Liver (tissue), 9 donors: Measurements from ENCODE around the gene PRKN. TPM values are rescaled to one million over a fixed set of nuclear protein-coding genes. Genes with fewer than 3 reads are reported as not detected.

Source experiments
- DNase-seq: peaks from one replicate; pipeline ENCODE4 v3.0.0-alpha.2; 2017; ENCODE audit warnings: low spot score
- H3K27ac ChIP-seq, 2 donors: one replicate each; pipeline ENCODE4 v1.7.0; 2013; ENCODE audit warnings: inconsistent platforms in 2 of 2, low read length in 2 of 2, control low read depth in 1 of 2, low read depth in 1 of 2, mild to moderate bottlenecking in 1 of 2
- H3K27me3 ChIP-seq, 4 donors: one replicate each; pipeline versions ENCODE4 v1.6.1 to v1.7.0; 2013; ENCODE audit warnings: low read length in 3 of 4, inconsistent platforms in 1 of 4, mild to moderate bottlenecking in 1 of 4, moderate library complexity in 1 of 4; ENCODE audit not compliant: control insufficient read depth in 4 of 4, insufficient read depth in 4 of 4
- H3K36me3 ChIP-seq, 4 donors: one replicate each; pipeline versions ENCODE4 v1.6.1 to v1.7.0; 2013; ENCODE audit warnings: low read length in 3 of 4, mild to moderate bottlenecking in 3 of 4, low read depth in 1 of 4, moderate library complexity in 1 of 4; ENCODE audit not compliant: control insufficient read depth in 4 of 4, insufficient read depth in 3 of 4
- H3K4me1 ChIP-seq, 4 donors: one replicate each; pipeline versions ENCODE4 v1.6.1 to v1.7.0; 2013; ENCODE audit warnings: low read length in 3 of 4, mild to moderate bottlenecking in 3 of 4, moderate library complexity in 1 of 4; ENCODE audit not compliant: control insufficient read depth in 4 of 4, insufficient read depth in 4 of 4
- H3K4me3 ChIP-seq, 3 donors: one replicate each; pipeline versions ENCODE4 v1.6.1 to v1.7.0; 2013; ENCODE audit warnings: low read length in 3 of 3, control low read depth in 1 of 3, low read depth in 1 of 3, mild to moderate bottlenecking in 1 of 3
- H3K9ac ChIP-seq, 2 donors: one replicate each; pipeline ENCODE4 v1.7.0; 2013; ENCODE audit warnings: low read length in 2 of 2, mild to moderate bottlenecking in 2 of 2, moderate library complexity in 2 of 2, control low read depth in 1 of 2, low read depth in 1 of 2
- H3K9me3 ChIP-seq, 4 donors: one replicate each; pipeline versions ENCODE4 v1.6.1 to v1.7.0; 2013; ENCODE audit warnings: low read length in 3 of 4; ENCODE audit not compliant: control insufficient read depth in 4 of 4
- EGR1 ChIP-seq, 2 donors: IDR thresholded peaks; 2 replicates each; pipeline ENCODE4 v1.6.1; 2016 to 2018; ENCODE audit warnings: antibody characterized with exemption in 2 of 2, low read depth in 2 of 2
- FOXA1 ChIP-seq: IDR thresholded peaks from 2 replicates; pipeline ENCODE4 v1.6.1; 2016; ENCODE audit warnings: antibody characterized with exemption
- FOXA2 ChIP-seq: IDR thresholded peaks from 2 replicates; pipeline ENCODE4 v1.6.1; 2016; ENCODE audit warnings: antibody characterized with exemption
- GABPA ChIP-seq, 2 donors: IDR thresholded peaks in 1 of 2; conservative IDR thresholded peaks in 1 of 2; 2 replicates each; pipeline ENCODE4 v1.6.1; 2016; ENCODE audit warnings: antibody characterized with exemption in 2 of 2, mild to moderate bottlenecking in 1 of 2, moderate library complexity in 1 of 2
- HNF4A ChIP-seq, 2 donors: conservative IDR thresholded peaks; 2 replicates each; pipeline ENCODE4 v1.6.1; 2016; ENCODE audit warnings: antibody characterized with exemption in 2 of 2, mild to moderate bottlenecking in 2 of 2
- HNF4G ChIP-seq: IDR thresholded peaks from 2 replicates; pipeline ENCODE4 v1.6.1; 2016; ENCODE audit warnings: antibody characterized with exemption
- JUND ChIP-seq, 2 donors: IDR thresholded peaks; 2 replicates each; pipeline ENCODE4 v1.6.1; 2016; ENCODE audit warnings: antibody characterized with exemption in 2 of 2
- NR2F2 ChIP-seq: IDR thresholded peaks from 2 replicates; pipeline ENCODE4 v1.6.1; 2016; ENCODE audit warnings: antibody characterized with exemption
- RAD21 ChIP-seq, 2 donors: IDR thresholded peaks; 2 replicates each; pipeline ENCODE4 v1.6.1; 2016; ENCODE audit warnings: antibody characterized with exemption in 2 of 2, mild to moderate bottlenecking in 2 of 2
- RXRA ChIP-seq, 2 donors: IDR thresholded peaks; 2 replicates each; pipeline ENCODE4 v1.6.1; 2017 to 2018; ENCODE audit warnings: antibody characterized with exemption in 2 of 2, mild to moderate bottlenecking in 1 of 2
- SP1 ChIP-seq: IDR thresholded peaks from 2 replicates; pipeline ENCODE4 v1.6.1; 2018; ENCODE audit warnings: antibody characterized with exemption, mild to moderate bottlenecking
- YY1 ChIP-seq: IDR thresholded peaks from 2 replicates; pipeline ENCODE4 v1.6.1; 2016; ENCODE audit warnings: antibody characterized with exemption, mild to moderate bottlenecking
- WGBS: extraction: QIAGEN DNeasy Blood & Tissue Kit; methylation state at CpG from one replicate; pipeline ENCODE4 v1.1.7; 2013; 5-methylcytosine and 5-hydroxymethylcytosine counted together
- polyA plus RNA-seq, 2 donors: library from polyadenylated mRNA; stranded (reverse) in 1 of 2; unstranded in 1 of 2; fragments of 200-250 nt in 1 of 2; fragments of >200 nt in 1 of 2; fragmentation: Nextera tagmentation in 1 of 2; extraction: Ambion mirVana in 1 of 2; gene quantifications; one replicate each; pipeline versions ENCODE4 v1.2.1 to v1.2.3, GENCODE V29; 2013 to 2015
- total RNA-seq, 2 donors: library from RNA; depleted of rRNA; stranded (reverse); fragments of >200 nt; gene quantifications; one replicate each; pipeline ENCODE4 v1.2.3, GENCODE V29; 2014
- TF ChIP-seq, protein P1 (sequence below): IDR thresholded peaks from 2 replicates; pipeline ENCODE4 v1.6.1; 2016; ENCODE audit warnings: antibody characterized with exemption
- TF ChIP-seq, protein P2 (sequence below): fragments of 150-350 bp; IDR thresholded peaks from 2 replicates; pipeline ENCODE4 v1.5.1; 2017; ENCODE audit warnings: improper control_type of control experiment, low read depth, low read length; ENCODE audit not compliant: missing input control
- TF ChIP-seq, protein P3 (sequence below): IDR thresholded peaks from 2 replicates; pipeline ENCODE4 v1.6.1; 2016; ENCODE audit warnings: antibody characterized with exemption
- TF ChIP-seq, protein P4 (sequence below): IDR thresholded peaks from 2 replicates; pipeline ENCODE4 v1.6.1; 2016; ENCODE audit warnings: antibody characterized with exemption, mild to moderate bottlenecking
- donor health status: healthy.
- donor health status: healthy.
- donor health status: healthy.
- donor health status: healthy.
- donor health status: healthy.

Gene PRKN
- total and polyA plus RNA-seq, 4 donors, result 0.47 to 4.1 (median 3.2) TPM

DNA sequence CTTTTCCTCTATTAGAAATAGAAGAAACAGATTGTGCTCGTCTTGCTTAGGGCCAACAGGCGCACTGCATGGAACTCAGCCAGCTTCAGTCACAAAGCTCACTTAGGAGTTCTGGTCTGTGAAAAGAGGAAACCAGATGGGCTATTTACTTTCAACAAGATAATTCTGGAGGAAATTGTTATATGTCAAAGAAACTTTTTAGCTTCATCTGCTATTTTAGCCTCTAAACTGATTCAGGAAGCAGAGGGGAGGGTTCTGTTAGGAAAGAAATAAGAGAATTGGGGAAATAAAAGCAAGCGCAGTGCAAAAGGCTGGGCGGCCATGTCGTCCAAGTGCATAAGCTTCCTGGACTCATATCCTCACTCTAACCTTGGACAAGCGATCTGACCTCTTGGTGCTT lies 21.3 kb downstream of the PRKN start:
- H3K4me3 ChIP-seq, result no peak overlapping the region
- WGBS, result 57% methylated on average over 6 of the region's 6 CpGs
- no peak for DNase-seq

DNA sequence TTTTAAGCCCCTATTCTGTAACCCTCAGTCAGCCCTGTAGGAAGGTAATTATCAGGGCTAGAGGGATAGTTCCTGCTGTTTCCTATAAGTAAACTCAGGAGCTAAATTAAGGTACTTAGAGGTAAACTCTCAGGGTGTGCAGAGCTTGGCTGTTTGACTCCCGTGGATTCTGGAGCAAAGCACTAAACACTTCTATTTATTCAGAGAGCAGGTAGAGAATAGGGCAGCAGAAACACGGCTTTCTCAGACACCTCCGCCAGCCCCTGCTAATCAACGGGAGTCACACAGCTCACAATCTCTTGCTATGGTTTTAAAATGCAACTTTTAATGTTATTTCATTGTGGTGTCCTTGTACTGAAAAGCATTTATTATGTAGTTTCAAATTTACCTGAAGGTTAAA lies 21.8 kb downstream of the PRKN start:
- WGBS, result 81% methylated on average over 4 of the region's 4 CpGs
- H3K36me3 ChIP-seq, result no peaks in the 10 kb centered on the region
- H3K27me3 ChIP-seq, result no peaks in the 10 kb centered on the region
- H3K4me3 ChIP-seq, result no peak overlapping the region
- H3K27ac ChIP-seq, result no peak overlapping the region
- no peaks in the 10 kb centered on the region for H3K9me3 ChIP-seq
- H3K9ac ChIP-seq, result no peak overlapping the region
- H3K4me1 ChIP-seq, result no peaks in the 10 kb centered on the region
- TF ChIP-seq, protein P1, sequence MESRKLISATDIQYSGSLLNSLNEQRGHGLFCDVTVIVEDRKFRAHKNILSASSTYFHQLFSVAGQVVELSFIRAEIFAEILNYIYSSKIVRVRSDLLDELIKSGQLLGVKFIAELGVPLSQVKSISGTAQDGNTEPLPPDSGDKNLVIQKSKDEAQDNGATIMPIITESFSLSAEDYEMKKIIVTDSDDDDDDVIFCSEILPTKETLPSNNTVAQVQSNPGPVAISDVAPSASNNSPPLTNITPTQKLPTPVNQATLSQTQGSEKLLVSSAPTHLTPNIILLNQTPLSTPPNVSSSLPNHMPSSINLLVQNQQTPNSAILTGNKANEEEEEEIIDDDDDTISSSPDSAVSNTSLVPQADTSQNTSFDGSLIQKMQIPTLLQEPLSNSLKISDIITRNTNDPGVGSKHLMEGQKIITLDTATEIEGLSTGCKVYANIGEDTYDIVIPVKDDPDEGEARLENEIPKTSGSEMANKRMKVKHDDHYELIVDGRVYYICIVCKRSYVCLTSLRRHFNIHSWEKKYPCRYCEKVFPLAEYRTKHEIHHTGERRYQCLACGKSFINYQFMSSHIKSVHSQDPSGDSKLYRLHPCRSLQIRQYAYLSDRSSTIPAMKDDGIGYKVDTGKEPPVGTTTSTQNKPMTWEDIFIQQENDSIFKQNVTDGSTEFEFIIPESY, result no peak
- TF ChIP-seq SP1 (no peak), EGR1 (IDR thresholded peaks at IDR 0.05; ENCODE audit: low read depth in 2 of 2) (no peak), HNF4A (conservative IDR thresholded peaks at IDR 0.05) (no peak)
- TF ChIP-seq, protein P2, sequence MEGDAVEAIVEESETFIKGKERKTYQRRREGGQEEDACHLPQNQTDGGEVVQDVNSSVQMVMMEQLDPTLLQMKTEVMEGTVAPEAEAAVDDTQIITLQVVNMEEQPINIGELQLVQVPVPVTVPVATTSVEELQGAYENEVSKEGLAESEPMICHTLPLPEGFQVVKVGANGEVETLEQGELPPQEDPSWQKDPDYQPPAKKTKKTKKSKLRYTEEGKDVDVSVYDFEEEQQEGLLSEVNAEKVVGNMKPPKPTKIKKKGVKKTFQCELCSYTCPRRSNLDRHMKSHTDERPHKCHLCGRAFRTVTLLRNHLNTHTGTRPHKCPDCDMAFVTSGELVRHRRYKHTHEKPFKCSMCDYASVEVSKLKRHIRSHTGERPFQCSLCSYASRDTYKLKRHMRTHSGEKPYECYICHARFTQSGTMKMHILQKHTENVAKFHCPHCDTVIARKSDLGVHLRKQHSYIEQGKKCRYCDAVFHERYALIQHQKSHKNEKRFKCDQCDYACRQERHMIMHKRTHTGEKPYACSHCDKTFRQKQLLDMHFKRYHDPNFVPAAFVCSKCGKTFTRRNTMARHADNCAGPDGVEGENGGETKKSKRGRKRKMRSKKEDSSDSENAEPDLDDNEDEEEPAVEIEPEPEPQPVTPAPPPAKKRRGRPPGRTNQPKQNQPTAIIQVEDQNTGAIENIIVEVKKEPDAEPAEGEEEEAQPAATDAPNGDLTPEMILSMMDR, result no peak
- TF ChIP-seq, protein P3, sequence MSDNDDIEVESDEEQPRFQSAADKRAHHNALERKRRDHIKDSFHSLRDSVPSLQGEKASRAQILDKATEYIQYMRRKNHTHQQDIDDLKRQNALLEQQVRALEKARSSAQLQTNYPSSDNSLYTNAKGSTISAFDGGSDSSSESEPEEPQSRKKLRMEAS, result no peak
- no peak for DNase-seq

More for the DNA sequence above, 21.3 kb downstream of the PRKN start:
- Histone ChIP-seq H3K4me1 (no peaks in the 10 kb centered on the region), H3K9ac (no peak overlapping the region), H3K27ac (no peak overlapping the region), H3K36me3 (no peaks in the 10 kb centered on the region), H3K27me3 (no peaks in the 10 kb centered on the region), H3K9me3 (no peaks in the 10 kb centered on the region)
- peak; percentile 63 for TF ChIP-seq NR2F2
- TF ChIP-seq HNF4A (conservative IDR thresholded peaks at IDR 0.05), result no peak
- TF ChIP-seq RAD21 (IDR thresholded peaks at IDR 0.05), result peak in 1 of 2 donors; percentile 33
- TF ChIP-seq FOXA1, result no peak

DNA sequence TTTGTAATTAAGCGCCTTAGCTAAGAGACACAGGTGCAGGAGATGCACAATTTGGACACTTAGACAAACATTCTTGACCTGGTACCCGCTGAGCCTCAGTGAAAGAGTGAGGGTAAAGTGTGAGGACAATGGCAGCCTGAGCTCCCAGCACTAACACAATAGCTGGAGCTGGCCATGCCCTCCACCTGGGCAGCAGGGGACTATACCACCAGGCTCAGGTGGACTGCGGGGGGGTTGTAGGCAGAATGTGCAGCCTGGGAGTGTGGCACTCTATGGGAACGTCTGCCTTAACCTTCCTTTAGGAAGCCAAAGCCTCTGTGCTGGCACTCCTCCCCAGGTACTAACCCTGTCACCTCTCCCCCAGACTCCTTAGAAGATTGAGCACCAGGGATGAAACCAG lies 23.6 kb downstream of the PRKN start:
- no peaks in the 10 kb centered on the region for H3K27me3 ChIP-seq
- no peak overlapping the region for H3K9ac ChIP-seq
- no peaks in the 10 kb centered on the region for H3K9me3 ChIP-seq
- WGBS, result 94% methylated on average over 4 of the region's 4 CpGs
- H3K4me1 ChIP-seq, result no peaks in the 10 kb centered on the region
- H3K4me3 ChIP-seq, result no peak overlapping the region
- H3K36me3 ChIP-seq, result no peaks in the 10 kb centered on the region
- TF ChIP-seq FOXA2 (no peak), EGR1 (IDR thresholded peaks at IDR 0.05; ENCODE audit: low read depth in 2 of 2) (no peak), GABPA (IDR thresholded peaks at IDR 0.05 in 1 of 2, conservative IDR thresholded peaks at IDR 0.05 in 1 of 2) (no peak), NR2F2 (no peak), YY1 (no peak), HNF4G (no peak), RXRA (IDR thresholded peaks at IDR 0.05) (no peak), JUND (IDR thresholded peaks at IDR 0.05) (no peak)
- TF ChIP-seq, protein P4, sequence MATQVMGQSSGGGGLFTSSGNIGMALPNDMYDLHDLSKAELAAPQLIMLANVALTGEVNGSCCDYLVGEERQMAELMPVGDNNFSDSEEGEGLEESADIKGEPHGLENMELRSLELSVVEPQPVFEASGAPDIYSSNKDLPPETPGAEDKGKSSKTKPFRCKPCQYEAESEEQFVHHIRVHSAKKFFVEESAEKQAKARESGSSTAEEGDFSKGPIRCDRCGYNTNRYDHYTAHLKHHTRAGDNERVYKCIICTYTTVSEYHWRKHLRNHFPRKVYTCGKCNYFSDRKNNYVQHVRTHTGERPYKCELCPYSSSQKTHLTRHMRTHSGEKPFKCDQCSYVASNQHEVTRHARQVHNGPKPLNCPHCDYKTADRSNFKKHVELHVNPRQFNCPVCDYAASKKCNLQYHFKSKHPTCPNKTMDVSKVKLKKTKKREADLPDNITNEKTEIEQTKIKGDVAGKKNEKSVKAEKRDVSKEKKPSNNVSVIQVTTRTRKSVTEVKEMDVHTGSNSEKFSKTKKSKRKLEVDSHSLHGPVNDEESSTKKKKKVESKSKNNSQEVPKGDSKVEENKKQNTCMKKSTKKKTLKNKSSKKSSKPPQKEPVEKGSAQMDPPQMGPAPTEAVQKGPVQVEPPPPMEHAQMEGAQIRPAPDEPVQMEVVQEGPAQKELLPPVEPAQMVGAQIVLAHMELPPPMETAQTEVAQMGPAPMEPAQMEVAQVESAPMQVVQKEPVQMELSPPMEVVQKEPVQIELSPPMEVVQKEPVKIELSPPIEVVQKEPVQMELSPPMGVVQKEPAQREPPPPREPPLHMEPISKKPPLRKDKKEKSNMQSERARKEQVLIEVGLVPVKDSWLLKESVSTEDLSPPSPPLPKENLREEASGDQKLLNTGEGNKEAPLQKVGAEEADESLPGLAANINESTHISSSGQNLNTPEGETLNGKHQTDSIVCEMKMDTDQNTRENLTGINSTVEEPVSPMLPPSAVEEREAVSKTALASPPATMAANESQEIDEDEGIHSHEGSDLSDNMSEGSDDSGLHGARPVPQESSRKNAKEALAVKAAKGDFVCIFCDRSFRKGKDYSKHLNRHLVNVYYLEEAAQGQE, result no peak
- no peak for DNase-seq
- H3K27ac ChIP-seq, result no peak overlapping the region
